G401 (cell line): ENCODE data around the gene FTH1. TPM values are rescaled to one million over a fixed set of nuclear protein-coding genes. Genes with fewer than 3 reads are reported as not detected.
"Not testable (repeated sequence)": the region's sequence is repeated elsewhere in the genome, so short reads cannot be mapped to it uniquely, and the experiment has no call there.

ENCODE experiments used
- DNase-seq: peaks from one replicate; pipeline ENCODE4 v3.0.0-alpha.2; 2015; ENCODE audit warnings: low spot score
- in situ Hi-C: cut with HindIII; loops from 2 replicates; pipeline ENCODE4 v1.10.0; 2016; ENCODE audit warnings: low sequenced_read_pairs, mixed read lengths
- total RNA-seq: library from RNA; depleted of rRNA; stranded (reverse); fragments of >200 nt; shearing (Covaris generic); gene quantifications from 2 replicates; pipeline ENCODE4 v1.2.3, GENCODE V29; 2014; rRNA removed

FTH1 gene
- 588 and 699 TPM in 2 replicates for total RNA-seq

DNA sequence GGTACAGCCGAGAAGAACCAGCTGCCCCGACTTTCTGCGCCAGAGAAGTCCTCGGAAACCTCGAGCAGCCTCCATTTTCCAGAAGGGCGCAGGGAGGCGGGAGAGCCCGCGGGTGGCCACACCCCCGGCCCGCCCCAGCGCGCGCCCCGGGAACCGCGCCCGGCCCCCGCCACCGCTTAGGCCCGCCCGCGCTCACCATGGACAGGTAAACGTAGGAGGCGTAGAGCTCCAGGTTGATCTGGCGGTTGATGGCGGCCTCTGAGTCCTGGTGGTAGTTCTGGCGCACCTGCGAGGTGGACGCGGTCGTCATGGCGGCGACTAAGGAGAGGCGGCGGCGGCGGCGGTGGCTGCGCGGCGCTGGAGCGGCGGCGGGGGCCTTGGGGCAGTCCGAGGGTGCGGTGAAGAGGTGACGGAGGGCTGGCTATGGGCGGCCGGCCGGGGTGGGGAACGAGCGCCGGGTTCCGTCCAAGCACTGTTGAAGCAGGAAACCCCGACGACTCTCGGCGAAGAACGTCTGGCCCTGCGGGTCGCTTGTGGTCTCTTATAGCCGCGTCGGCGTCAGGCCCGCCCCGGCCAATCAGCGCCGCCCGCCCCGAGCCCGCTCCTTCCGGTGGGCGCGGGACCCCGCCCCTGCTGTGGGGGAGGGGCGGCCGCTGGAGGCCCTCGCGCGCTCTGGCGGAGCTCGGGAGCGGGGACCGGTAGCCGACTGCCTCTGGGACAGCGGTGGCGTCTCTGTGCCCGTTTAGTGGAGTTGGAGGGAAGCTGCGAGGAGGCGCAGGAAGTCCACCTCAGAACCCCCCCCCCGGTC is at the start of gene FTH1:
TSS of gene FTH1 (minus strand) at position 519 of the 808 bp plus-strand sequence. CDS start at position 310, 209 bp downstream.
- in situ Hi-C loops = no loop called here
- DNase-seq = peak; percentile 87

DNA sequence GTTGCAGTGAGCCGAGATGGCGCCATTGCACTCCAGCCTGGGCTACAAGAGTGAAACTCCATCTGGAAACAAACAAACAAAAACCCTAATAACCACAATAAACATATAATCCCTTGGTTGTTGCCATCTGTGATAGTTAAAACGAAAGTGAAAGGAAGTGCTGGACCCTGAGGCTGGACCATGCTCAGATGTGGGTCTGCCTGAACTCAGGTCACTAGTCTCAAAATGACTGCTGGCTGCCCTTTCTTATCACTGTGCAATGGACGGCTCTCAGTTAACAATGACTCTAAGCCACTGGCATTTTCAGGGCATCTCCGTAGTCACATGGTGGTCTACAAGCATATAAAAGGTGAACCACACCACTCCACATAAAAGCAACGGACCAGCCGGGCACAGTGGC is 48.2 kb upstream of the FTH1 start:
- in situ Hi-C loops = no loop called here

GRCh38 chr11:62013537-62014476 is 46.4 kb upstream of the FTH1 start:
- in situ Hi-C loops = no loop called here
- no peak for DNase-seq

More for the DNA sequence above, 48.2 kb upstream of the FTH1 start:
- no peak for DNase-seq

DNA sequence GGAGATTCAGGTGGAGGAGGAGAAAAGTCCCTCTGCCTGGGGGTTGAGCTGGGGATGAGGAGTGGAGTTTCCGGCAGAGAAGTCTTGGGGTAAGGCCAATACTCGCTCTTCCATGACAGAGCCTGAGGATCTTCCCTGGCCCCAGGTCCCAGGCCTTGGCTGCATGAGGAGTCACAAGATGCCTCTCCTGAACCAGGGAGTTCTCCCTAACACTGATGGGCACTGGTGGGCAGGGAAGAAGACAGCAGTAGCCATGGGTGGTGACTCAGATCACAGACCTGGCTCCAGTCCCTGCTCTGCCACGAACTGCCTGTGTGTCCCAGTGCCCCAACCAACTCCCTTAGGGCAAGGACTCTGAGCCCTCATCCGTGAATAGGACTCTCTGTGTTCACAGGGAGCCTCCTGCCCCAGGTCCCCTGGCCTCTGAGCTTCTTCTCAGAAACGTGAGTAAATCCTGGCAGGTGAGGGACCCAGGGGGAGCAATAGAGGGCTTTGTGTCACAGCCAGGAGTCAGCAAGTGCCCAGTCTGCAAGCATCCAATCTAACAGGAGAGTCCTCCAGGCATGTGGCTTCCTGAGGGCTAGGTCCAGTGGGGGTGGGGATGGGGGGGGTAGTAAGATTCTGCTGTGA is 45.5 kb upstream of the FTH1 start:
- no peak for DNase-seq
- in situ Hi-C loops = no loop called here

GRCh38 chr11:62012451-62012831 is 45.0 kb upstream of the FTH1 start:
- in situ Hi-C loops = no loop called here
- DNase-seq = no peak

- in situ Hi-C loops = no loop called here
- no peak for DNase-seq
Observed at GRCh38 chr11:62011881-62012280, 44.4 kb upstream of the FTH1 start.

- DNase-seq = no peak
- in situ Hi-C loops = no loop called here
Observed at GRCh38 chr11:62010935-62011528, 43.6 kb upstream of the FTH1 start.

DNA sequence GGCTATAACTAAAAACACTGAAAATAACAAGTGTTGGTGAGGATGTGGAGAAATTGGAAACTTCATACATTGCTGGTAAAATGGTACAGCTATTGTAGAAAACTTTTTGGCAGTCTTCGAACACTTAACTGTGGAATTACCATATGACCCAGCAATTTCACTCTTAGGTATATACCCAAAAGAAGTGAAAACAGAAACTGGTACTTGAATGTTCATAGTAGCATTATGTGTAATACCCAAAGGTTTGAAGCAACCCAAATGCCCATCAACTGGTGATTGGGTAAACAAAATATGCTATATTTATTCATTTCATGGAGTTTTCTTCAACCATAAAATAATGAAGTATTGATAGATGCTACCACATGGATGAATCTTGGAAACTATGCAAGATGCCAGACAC is 40.8 kb upstream of the FTH1 start:
- in situ Hi-C loops = no loop called here
- no peak for DNase-seq

DNA sequence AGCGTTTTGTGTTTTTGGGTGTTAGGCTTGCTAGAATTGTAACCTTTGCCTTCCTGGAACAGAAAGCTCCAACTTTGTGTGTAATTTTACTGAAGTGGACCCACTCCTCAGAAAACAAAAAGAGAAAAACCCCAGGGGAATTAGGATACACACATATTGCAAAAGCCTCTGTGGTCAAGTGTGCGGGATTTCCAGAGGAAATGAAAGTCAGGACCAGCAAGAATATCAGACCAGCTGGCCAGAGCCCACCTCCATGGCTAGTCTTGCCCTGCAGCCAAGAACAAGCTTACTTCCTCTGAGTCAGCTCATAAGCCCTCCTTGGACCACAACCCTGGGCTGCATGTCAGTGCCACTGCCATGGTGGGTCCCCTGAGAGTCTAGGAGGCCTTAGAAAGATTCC is 37.0 kb upstream of the FTH1 start:
- no peak for DNase-seq
- in situ Hi-C loops = no loop called here

- in situ Hi-C loops, DNase-seq: not testable (repeated sequence)
Observed at GRCh38 chr11:62002283-62002682, 34.8 kb upstream of the FTH1 start.

- in situ Hi-C loops = no loop called here
- no peak for DNase-seq
Observed at GRCh38 chr11:62001450-62002191, 34.2 kb upstream of the FTH1 start.

- in situ Hi-C loops = no loop called here
Observed at GRCh38 chr11:62000539-62001446, 33.4 kb upstream of the FTH1 start.

GRCh38 chr11:61999141-61999975 is 31.9 kb upstream of the FTH1 start:
- no peak for DNase-seq
- in situ Hi-C loops = no loop called here

More at GRCh38 chr11:62000539-62001446, 33.4 kb upstream of the FTH1 start:
- no peak for DNase-seq

GRCh38 chr11:61996933-61997332 is 29.5 kb upstream of the FTH1 start:
- no peak for DNase-seq
- in situ Hi-C loops = no loop called here

DNA sequence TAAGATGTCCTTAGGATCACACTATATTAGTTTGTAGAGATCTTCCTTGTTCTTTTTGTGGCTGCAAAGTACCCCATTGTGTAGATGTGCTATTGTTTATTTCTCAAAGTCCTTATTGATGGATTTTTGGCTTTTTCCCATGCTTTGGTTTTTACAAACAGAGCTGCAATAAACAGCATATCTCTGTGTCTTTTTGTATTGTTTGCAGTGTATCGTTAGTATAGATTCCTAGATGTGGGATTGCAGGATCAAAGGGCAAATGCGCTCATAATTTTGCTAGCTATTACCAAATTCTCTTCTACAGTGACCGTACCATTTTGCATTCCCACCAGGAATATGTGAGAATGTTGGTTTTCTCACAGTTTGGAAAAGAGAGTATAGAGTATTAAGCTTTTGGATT is 27.5 kb upstream of the FTH1 start:
- in situ Hi-C loops = no loop called here
- no peak for DNase-seq

DNA sequence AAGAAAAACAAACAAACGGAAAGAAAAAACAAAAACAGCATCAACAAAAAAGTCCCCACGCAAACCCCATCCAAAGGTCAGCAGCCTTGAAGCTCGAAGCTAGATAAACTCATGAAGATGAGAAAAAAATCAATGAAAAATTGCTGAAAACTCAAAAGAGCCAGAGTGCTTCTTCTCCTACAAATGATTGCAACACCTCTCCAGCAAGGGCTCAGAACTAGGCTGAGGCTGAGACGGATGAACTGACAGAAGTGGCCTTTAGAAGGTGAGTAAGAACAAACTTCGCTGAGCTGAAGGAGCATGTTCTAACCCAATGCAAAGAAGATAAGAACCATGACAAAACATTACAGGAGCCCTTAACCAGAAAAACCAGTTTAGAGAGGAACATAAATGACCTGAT is 18.4 kb upstream of the FTH1 start:
- in situ Hi-C loops = no loop called here
- no peak for DNase-seq

- no peak for DNase-seq
- in situ Hi-C loops = no loop called here
Observed at GRCh38 chr11:61983419-61983818, 16.0 kb upstream of the FTH1 start.
